Upper lobe of right lung (tissue), 1 donor: Measurements from ENCODE around the gene ZNF324. TPM values are rescaled to one million over a fixed set of nuclear protein-coding genes. Genes with fewer than 3 reads are reported as not detected.

Experiments
- ATAC-seq: fragments of 200-7000 bp; cut with Tn5 transposase; one replicate; pipeline ENCODE4 v1.9.1; 2020; ENCODE audit warnings: mild to moderate bottlenecking, moderate library complexity
- DNase-seq: peaks from one replicate; pipeline ENCODE4 v3.0.0-alpha.2; 2020
- H3K27ac ChIP-seq: fragments of 200-600 bp; one replicate; pipeline ENCODE4 v1.8.0; 2022
- H3K27me3 ChIP-seq: fragments of 200-600 bp; one replicate; pipeline ENCODE4 v1.8.0; 2022; ENCODE audit warnings: mild to moderate bottlenecking
- H3K36me3 ChIP-seq: fragments of 200-600 bp; one replicate; pipeline ENCODE4 v1.8.0; 2022
- H3K4me1 ChIP-seq: fragments of 200-600 bp; one replicate; pipeline ENCODE4 v1.8.0; 2022
- H3K4me3 ChIP-seq: fragments of 200-600 bp; one replicate; pipeline ENCODE4 v1.8.0; 2022; ENCODE audit warnings: mild to moderate bottlenecking
- H3K9me3 ChIP-seq: fragments of 200-600 bp; one replicate; pipeline ENCODE4 v1.8.0; 2022
- CTCF ChIP-seq: fragments of 200-600 bp; IDR thresholded peaks from one replicate; pipeline ENCODE4 v1.8.0; 2022; ENCODE audit warnings: antibody characterized with exemption
- intact Hi-C: fragments of 100-400 bp; cut with DNase I; formaldehyde crosslinking; loops from one replicate; pipeline ENCODE4 v1.11.0; 2022
- total RNA-seq: library from RNA; stranded (reverse); fragmentation: NEBNext Ultra II Directional; extraction: Animal tissue kit (Norgen Biotek cat#: 25700); gene quantifications from one replicate; pipeline ENCODE4 v1.2.1, GENCODE V29; 2021
- donor health status: DM: no; HTN: yes; CAD: no; lungs with severe emphysema.

The ZNF324 gene
- total RNA-seq, 1 donor from 2014 or later = 11.7 TPM

- intact Hi-C loops = no loop called here
- TF ChIP-seq CTCF = no peak
- DNase-seq (no peak), ATAC-seq (no peak)
- peaks cover 23% of the 10 kb centered on the region for H3K36me3 ChIP-seq
- no peaks in the 10 kb centered on the region for H3K27me3 ChIP-seq
- H3K4me3 ChIP-seq = peak overlapping the region; percentile 71
- peaks cover 15% of the 10 kb centered on the region for H3K4me1 ChIP-seq
- peak overlapping the region; percentile 94 for H3K27ac ChIP-seq
- H3K9me3 ChIP-seq = no peaks in the 10 kb centered on the region
Observed at GRCh38 chr19:58474997-58475713, 8.3 kb downstream of the ZNF324 start.

- TF ChIP-seq CTCF = peak; percentile 18
- H3K27ac ChIP-seq = peak within 1 kb of the TSS; percentile 94
- intact Hi-C loops = no loop called here
- H3K36me3 ChIP-seq = peaks cover 28% of the 10 kb centered on the region
- peak; percentile 94 for ATAC-seq
- H3K9me3 ChIP-seq = no peaks in the 10 kb centered on the region
- no peaks in the 10 kb centered on the region for H3K27me3 ChIP-seq
- peaks cover 15% of the 10 kb centered on the region for H3K4me1 ChIP-seq
- DNase-seq = peak; percentile 97
- H3K4me3 ChIP-seq = peak within 1 kb of the TSS; percentile 71
Observed at GRCh38 chr19:58475714-58476497, 9.0 kb downstream of the ZNF324 start, which contains the start of gene ZNF446. TSS of gene ZNF446 (plus strand) at chr19:58476352. CDS start at chr19:58477219, 867 bp downstream.

GRCh38 chr19:58476498-58477015, 9.7 kb downstream of the ZNF324 start:
- no peaks in the 10 kb centered on the region for H3K27me3 ChIP-seq
- H3K9me3 ChIP-seq = no peaks in the 10 kb centered on the region
- H3K36me3 ChIP-seq = peaks cover 32% of the 10 kb centered on the region
- intact Hi-C loops = no loop called here
- ATAC-seq = no peak
- no peak for DNase-seq
- H3K27ac ChIP-seq = peak overlapping the region; percentile 94
- H3K4me3 ChIP-seq = peak overlapping the region; percentile 71
- peaks cover 15% of the 10 kb centered on the region for H3K4me1 ChIP-seq
- no peak for TF ChIP-seq CTCF

GRCh38 chr19:58477130-58477529, 10.2 kb downstream of the ZNF324 start:
- intact Hi-C loops = no loop called here
- ATAC-seq (no peak), DNase-seq (no peak)
- peaks cover 26% of the 10 kb centered on the region for H3K36me3 ChIP-seq
- peak overlapping the region; percentile 94 for H3K27ac ChIP-seq
- H3K4me3 ChIP-seq = no peak overlapping the region
- TF ChIP-seq CTCF = no peak
- no peaks in the 10 kb centered on the region for H3K27me3 ChIP-seq
- H3K4me1 ChIP-seq = peaks cover 15% of the 10 kb centered on the region
- H3K9me3 ChIP-seq = no peaks in the 10 kb centered on the region

GRCh38 chr19:58477871-58478270, 11.0 kb downstream of the ZNF324 start:
- peaks cover 19% of the 10 kb centered on the region for H3K36me3 ChIP-seq

More at GRCh38 chr19:58477871-58478270, 11.0 kb downstream of the ZNF324 start:
- ATAC-seq = no peak
- no peaks in the 10 kb centered on the region for H3K27me3 ChIP-seq
- no peak overlapping the region for H3K4me3 ChIP-seq
- peaks cover 15% of the 10 kb centered on the region for H3K4me1 ChIP-seq
- no peak for TF ChIP-seq CTCF
- no peak overlapping the region for H3K27ac ChIP-seq
- intact Hi-C loops = no loop called here
- DNase-seq = no peak
- H3K9me3 ChIP-seq = no peaks in the 10 kb centered on the region
